GM12891 (cell line): ENCODE data around the gene SEMA3G.

ENCODE experiments used
- DNase-seq: peaks from one replicate; pipeline ENCODE4 v3.0.0; 2011; ENCODE audit warnings: low spot score; ENCODE audit not compliant: insufficient read length
- FAIRE-seq: peaks from 2 replicates; lab custom pipeline; 2011; peaks lifted over from hg19 to GRCh38; lab: Jason Lieb, UNC
- PAX5 ChIP-seq: IDR thresholded peaks from 2 replicates; pipeline ENCODE4 v1.6.1; 2011; ENCODE audit warnings: low read length, moderate library complexity, mild to moderate bottlenecking; ENCODE audit not compliant: insufficient read depth, severe bottlenecking
- POLR2A ChIP-seq: IDR thresholded peaks from 2 replicates; pipeline ENCODE4 v1.6.1; 2011; ENCODE audit warnings: low read depth, low read length, control low read depth
- POLR2AphosphoS5 ChIP-seq: IDR thresholded peaks from 2 replicates; pipeline ENCODE4 v1.6.1; 2011; ENCODE audit warnings: low read depth, low read length, control low read depth
- POU2F2 ChIP-seq: IDR thresholded peaks from 2 replicates; pipeline ENCODE4 v1.6.1; 2011; ENCODE audit warnings: low read depth, mild to moderate bottlenecking, control low read depth, low read length, moderate library complexity
- SPI1 ChIP-seq: IDR thresholded peaks from 2 replicates; pipeline ENCODE4 v1.6.1; 2011; ENCODE audit warnings: low read depth, low read length, control low read depth
- TAF1 ChIP-seq: IDR thresholded peaks from 2 replicates; pipeline ENCODE4 v1.6.1; 2011; ENCODE audit warnings: low read depth, low read length, control low read depth

SEMA3G gene

GRCh38 chr3:52391096-52391495, 53.8 kb downstream of the SEMA3G start:
- DNase-seq (no peak), FAIRE-seq (no peak)
- TF ChIP-seq SPI1, result no peak
- TF ChIP-seq POU2F2, result no peak
- TF ChIP-seq PAX5, result no peak
- TF ChIP-seq TAF1, result no peak
- no peak for TF ChIP-seq POLR2A
- TF ChIP-seq POLR2AphosphoS5, result no peak

GRCh38 chr3:52388933-52389332, 56.0 kb downstream of the SEMA3G start:
- TF ChIP-seq TAF1, result no peak
- TF ChIP-seq POLR2A, result no peak
- no peak for TF ChIP-seq SPI1
- TF ChIP-seq POLR2AphosphoS5, result no peak
- TF ChIP-seq POU2F2, result no peak
- TF ChIP-seq PAX5, result no peak
- DNase-seq (no peak), FAIRE-seq (no peak)

GRCh38 chr3:52388348-52388821, 56.5 kb downstream of the SEMA3G start:
- DNase-seq, result no peak
- TF ChIP-seq POLR2A, result no peak
- no peak for TF ChIP-seq POLR2AphosphoS5
- no peak for TF ChIP-seq TAF1
- TF ChIP-seq PAX5, result no peak
- no peak for TF ChIP-seq SPI1
- no peak for TF ChIP-seq POU2F2
- no peak for FAIRE-seq

GRCh38 chr3:52387481-52387880, 57.4 kb downstream of the SEMA3G start:
- FAIRE-seq (no peak), DNase-seq (no peak)
- TF ChIP-seq TAF1 (no peak), POLR2A (no peak), SPI1 (no peak), POU2F2 (no peak), PAX5 (no peak), POLR2AphosphoS5 (no peak)

GRCh38 chr3:52385157-52385556, 59.7 kb downstream of the SEMA3G start:
- no peak for TF ChIP-seq POLR2AphosphoS5
- TF ChIP-seq PAX5, result no peak
- TF ChIP-seq POU2F2, result no peak
- TF ChIP-seq SPI1, result no peak
- TF ChIP-seq POLR2A, result no peak
- peak; percentile 74 for FAIRE-seq
- DNase-seq, result peak; percentile 79

- no peak for DNase-seq
- FAIRE-seq, result no peak
- TF ChIP-seq POLR2A, result no peak
- no peak for TF ChIP-seq TAF1
- TF ChIP-seq PAX5, result no peak
- no peak for TF ChIP-seq POU2F2
Observed at GRCh38 chr3:52384019-52384761, 60.7 kb downstream of the SEMA3G start.

- TF ChIP-seq TAF1 (no peak), POU2F2 (no peak), SPI1 (no peak), PAX5 (no peak), POLR2A (no peak), POLR2AphosphoS5 (no peak)
- DNase-seq (no peak), FAIRE-seq (no peak)
Observed at GRCh38 chr3:52383446-52383845, 61.5 kb downstream of the SEMA3G start.
